KG1 (cell line): ENCODE results near the gene DUSP22.
"Not testable (repeated sequence)": the region's sequence is repeated elsewhere in the genome, so short reads cannot be mapped to it uniquely, and the experiment has no call there.

Experiments
- DNase-seq: peaks from one replicate; lab custom pipeline; 2025; lab: John Stamatoyannopoulos, UW

The DUSP22 gene

DNA sequence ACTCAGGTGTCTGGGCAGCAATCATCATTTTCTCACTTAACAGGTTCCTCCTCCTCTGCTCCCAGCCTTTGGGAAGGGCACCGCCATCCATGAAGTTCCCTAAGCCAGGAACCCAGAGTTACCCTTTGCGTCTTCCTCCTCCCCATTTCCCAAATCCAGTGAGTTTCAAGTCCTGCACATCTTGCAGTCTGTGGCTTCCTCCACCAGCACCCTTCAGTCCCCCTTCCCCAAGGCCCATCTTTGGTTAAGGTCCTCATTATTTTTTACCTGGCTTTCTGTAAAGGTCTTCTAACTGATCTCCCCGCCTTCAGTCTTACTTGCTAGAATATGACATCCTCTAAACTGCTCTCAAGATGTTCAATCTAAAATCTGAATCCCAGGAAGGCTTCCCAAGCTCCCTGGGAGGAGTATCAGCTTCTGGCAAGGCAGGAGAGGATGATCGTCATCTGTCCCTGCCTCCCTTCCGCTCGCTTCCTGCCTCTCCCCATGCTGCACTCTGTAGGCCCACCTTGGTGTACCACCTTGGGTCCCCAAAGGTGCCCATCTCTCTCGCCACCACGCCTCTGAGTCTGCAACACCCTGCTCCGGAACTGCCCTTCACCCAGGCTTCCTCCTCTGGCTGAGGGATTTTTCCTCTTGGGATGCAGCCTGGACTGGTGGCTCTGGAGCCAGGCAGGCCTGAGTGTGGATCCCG, 11.4 kb upstream of the DUSP22 start:
- DNase-seq = no peak

DNA sequence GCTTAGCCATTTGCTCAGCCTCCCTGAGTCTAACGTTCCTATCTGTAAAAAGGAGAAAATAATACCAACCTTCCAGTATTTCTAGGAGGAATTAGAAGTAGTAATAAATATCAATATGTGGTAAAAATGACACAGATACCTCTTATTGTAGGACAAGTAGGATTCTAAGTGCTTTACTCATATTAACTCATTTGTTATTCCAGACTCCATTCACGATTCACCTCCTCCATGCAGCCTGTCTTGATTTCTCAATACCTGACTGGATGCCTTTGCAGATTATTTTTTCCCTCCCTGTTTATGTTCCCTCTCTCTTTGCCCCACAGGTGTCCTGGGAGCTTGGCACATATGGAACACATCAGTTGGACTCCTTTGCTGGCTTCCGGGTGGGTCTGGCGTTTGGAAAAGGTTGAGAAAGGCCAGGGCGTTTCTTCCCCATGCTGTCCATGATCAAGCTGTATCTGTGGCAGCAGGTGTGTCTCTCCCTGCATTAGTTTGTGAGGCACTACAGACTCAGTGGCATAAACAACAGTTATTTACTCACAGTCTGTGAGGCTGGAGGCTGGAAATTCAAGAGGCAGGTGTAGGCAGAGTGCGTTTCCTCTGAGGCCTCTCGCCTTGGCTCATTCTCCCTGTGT, 10.7 kb upstream of the DUSP22 start:
- DNase-seq = no peak

DNA sequence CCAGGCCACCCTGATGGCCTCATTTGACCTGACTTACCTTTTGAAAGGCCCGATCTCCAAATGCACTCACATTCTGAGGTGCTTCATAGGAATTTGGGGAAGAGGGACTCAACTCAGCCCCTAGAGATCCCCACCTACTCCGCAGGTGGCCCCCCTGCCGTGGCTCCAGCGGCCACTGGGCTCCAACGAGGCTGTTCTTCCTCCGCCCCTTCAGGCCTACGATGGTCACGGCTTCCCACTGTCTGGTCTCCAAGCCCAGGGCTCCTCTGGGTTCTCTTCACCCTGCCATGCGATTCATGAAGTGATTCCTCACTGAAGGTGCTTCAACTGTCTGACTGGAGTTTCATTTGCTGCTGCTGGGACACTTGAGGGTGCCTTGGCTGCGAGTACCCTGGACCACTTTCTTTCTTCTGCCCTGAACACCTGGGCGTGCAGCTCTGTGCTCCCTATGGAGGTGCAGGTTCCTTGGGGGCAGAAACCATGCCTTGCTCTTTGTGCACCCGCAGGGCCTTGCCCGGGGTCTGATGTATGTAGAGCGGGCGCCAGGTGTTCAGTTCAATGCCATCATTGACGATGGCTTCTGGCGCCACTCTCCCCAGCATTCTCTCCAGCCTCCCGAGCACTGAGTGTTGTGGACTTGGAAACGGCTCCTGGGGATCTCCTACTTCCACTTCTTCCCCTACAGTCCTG, 10.0 kb upstream of the DUSP22 start:
- no peak for DNase-seq

DNA sequence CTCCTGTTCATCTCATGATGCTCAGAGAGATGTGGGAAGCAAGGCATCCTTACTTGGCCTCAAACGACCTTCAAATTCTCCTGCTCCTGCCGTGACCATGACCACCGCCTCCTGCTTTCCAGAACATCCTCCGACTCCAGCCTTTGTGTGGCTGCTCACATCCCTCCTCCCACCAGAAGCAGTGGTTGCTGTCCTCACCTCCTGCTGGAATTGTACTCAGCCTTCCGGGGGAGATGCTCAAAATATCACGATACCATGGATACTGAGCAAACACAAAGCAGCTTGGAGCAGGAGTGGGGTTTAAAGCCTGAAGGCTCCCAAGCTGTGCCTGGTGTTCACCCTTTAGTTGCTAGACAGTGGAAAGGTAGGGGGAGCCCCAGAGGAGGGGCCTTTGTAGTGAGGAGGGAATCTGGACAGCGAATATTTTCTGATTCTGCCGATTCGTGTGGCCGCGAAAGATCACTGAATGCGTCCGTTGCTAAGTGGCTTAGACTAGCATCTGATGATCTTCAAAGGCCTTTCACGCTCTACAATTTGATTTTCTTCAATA, 9.3 kb upstream of the DUSP22 start:
- DNase-seq = no peak

DNA sequence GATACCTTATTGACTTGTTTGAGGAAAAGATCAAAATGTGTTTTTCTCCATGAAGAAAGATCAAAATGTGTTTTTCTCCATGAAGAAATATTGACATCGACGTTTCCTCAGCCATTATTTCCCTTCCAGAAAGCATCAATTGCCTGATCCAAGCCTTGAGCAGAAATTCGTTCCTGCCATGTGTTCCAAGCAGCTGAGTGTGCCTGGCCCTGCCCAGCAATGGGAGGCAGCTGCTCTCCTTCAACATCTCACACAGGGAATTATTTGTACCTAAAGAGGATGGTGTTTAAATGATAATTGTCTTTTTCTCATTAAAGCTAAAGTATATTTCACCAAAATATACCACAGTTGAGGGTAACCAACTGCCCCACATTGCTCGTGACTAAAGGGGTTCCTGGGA, 7.8 kb upstream of the DUSP22 start:
- no peak for DNase-seq

DNA sequence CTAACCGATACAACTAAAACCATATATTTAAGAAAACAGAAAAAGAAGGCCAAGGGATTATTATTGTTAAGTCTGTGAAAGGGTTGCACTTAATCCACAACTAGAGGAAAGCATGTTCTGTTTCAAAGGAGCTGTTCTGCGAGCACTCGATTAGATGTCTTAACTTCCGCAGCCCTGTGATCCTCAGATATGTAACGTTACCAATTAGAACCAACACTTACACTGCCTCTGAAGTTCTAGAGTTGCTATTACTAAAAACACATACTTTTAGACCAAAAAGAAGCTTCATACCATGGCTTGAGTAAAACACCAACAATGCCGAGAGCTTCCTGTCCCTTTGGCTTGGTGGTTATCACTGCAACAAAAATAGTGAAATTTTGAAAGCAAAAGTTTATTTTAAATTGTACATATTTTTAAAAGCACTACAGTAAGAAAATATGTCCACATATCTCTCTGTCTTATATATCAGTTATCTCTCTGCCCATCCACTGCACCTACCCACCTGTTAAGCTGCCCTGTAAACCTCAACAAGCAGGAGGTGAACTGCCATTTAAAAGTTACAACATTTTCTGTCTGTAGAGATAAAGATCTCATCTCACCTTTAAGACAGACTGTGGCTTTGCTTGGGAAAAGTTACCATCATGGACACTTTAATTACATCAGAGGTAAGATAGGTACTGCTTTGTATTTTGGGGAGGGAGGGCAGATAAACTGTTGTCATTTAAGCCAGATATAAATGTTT, 7.1 kb upstream of the DUSP22 start:
- DNase-seq = no peak

DNA sequence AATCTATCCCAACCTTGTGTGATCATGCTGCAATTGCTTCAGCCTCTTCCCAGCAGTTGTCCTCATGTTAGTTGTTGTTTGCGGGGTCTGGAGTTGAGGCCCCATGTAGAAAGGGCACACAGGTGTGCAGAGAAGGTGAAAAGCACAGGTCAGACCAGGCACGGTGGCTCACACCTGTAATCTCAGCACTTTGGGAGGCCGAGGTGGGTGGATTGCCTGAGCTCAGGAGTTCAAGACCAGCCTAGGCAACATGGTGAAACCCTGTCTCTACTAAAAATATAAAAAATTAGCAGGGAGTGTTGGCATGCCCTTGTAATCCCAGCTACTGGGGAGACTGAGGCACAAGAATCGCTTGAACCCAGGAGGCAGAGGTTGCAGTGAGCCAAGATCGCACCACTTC, 6.4 kb upstream of the DUSP22 start:
- DNase-seq = not testable (repeated sequence)

DNA sequence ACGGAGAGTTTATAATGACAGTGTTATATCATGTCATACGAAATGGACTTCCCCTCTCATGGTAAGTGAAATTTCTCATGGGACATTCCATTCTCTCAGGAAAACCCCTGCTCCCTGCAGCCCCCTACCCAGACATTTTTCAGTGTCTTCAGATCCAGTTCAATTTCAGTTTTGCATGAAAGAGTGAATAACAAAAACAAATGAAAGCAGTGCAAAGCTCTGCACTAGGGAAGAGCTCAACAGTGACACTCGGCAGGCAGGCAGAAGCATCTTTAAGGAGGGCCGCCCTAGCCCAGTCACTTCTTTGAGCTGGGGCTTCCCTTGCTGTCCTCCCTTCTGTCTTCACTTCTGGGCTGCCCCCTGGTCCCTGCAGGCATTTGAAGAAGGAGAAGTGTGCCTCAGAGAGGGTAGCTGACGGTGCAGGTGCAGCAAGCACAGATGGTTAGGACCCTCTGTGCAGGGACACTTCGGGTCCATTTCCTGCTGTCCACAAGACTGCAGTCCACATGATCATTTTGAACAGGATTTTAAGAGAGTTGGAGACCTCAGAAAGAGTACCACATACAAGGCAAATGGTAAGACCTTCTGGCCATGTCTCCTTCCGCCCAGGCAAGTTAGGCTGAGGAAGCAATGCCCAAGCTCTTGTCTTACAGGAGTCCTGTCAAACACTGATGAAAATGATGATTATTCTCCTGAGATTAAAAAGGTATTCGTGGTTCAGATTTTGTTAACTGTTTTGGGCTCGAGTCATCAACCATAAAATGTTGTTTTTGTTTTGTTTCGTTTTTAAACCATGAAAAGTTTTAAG, 5.4 kb upstream of the DUSP22 start:
- DNase-seq = no peak

DNA sequence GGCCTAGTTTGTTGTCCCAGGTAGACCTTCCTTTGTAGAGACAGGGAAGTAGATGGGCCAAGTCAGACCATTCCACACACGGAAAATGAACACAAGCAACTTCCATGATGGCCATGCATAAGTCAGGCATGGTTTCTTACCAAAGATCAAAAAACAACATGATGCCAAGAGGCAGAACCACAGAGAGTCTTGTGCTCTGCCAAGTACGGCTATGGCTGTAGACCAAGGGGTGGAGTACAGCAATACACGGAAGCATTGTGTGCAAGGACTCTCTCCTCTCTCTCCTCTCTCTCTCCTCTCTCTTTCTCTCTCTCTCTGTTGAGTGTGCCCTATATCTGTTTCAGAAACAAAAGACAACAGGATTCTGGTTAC, 4.8 kb upstream of the DUSP22 start:
- no peak for DNase-seq

DNA sequence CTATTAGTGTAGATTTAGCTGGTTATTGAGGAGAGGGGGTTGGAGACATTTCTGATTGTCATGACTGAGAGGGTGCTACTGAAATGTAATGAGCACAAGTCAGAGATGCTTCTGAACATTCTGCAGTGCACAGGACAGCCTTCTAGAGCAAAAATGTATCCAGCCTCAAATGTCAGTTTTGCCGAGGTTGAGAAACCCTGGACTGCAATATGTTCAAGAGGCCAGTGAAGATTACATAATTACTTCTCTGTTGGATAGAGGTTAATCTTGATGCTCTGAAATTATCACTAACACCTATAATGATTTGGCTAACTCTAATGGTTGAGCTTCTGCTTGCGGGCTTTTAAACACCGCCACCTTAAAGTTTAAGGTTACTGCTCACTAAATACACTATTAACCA, 3.4 kb upstream of the DUSP22 start:
- DNase-seq = no peak

DNA sequence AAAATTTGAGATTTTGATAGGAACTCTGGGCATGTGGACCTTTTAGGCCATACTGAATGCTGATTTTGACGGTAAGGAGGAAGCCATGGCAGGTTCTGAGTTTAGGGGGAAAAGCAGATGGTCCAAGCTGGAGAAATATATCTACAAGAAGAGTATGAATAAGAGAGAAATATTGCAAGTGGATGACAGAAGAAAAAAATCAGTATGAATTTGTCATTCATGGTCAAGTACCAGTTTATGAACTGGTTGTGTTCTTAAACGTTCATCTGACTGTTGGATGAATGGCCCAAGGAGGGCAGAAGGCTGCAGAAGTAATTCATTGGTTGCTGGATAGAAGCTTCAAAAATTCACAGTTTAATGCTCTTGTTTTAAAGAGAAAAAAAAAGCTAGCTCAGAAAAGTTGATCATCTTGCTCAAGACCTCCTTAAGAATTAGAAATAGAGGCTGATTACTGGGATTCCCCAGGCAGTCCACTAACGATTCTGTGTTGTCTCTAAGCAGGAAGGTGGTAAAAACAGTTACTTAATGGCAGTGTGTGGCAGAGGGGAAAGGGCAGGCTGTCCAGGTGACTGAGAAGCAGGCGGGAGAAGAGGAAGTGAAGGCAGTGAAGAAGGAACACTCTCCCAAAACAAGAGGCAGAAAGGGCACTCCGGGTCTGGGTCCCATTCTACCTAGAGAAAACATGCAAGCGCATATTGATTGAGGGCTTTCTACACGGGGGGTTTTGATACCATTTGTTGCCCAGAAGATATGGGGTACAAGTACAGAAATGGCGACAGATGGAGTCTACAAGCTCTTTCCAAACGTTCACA, 2.0 kb upstream of the DUSP22 start:
- DNase-seq = no peak

DNA sequence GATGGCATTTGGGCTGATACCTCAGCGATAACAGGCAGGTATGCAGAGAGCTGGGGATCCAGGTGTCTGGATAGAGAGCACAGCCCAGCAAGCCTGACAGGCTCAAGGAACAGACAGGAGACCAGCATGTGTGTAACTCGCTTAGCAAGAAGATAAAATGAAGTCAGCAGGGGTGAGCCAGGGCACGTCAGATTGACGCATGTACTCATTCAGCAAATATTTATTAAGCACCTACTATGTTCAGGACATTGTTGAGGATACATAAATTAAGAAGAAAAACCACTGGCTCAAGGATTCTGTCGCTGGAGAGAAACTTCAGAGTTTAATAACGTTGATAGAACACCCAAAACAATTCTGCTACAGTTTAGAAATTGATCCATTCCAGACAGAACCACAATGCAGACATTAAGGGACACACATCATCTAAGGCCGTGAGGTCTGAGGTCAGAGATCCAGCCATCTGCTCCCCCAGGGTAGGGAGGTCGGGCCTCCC, 1.0 kb upstream of the DUSP22 start:
- DNase-seq = no peak

DNA sequence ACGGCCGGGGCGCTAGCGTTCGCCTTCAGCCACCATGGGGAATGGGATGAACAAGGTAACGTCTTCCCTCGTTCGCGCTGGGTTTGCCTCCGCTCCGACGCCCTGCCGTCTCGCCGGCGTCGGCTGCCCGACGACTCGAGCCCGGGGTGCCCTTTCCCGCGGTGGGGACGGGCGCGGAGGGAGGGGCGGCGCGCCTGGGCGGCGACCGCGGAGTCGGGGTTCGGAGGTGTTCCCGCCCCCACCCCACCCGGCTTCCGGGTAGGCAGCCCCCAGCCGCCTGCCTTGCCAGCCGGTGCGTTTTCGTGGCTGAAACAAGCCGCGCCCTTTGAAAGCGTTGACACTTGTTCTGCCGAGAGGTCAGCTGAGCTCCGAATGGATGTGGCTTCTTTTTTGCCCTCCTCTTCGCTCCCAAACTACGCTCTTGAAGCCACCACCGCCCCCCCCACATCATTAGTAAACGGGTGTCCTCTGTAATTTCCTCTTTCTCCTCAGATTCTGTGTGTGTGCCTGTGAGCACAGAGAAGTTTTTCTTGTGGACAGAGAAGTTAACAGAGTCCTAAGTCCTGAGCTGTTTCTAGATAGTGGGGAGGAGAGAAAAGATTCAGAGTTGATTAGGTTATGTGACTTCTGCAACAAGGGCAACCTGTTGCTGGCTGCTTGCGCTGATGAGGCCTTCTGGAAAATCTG, 362 bp downstream of the DUSP22 start:
- DNase-seq = no peak

DNA sequence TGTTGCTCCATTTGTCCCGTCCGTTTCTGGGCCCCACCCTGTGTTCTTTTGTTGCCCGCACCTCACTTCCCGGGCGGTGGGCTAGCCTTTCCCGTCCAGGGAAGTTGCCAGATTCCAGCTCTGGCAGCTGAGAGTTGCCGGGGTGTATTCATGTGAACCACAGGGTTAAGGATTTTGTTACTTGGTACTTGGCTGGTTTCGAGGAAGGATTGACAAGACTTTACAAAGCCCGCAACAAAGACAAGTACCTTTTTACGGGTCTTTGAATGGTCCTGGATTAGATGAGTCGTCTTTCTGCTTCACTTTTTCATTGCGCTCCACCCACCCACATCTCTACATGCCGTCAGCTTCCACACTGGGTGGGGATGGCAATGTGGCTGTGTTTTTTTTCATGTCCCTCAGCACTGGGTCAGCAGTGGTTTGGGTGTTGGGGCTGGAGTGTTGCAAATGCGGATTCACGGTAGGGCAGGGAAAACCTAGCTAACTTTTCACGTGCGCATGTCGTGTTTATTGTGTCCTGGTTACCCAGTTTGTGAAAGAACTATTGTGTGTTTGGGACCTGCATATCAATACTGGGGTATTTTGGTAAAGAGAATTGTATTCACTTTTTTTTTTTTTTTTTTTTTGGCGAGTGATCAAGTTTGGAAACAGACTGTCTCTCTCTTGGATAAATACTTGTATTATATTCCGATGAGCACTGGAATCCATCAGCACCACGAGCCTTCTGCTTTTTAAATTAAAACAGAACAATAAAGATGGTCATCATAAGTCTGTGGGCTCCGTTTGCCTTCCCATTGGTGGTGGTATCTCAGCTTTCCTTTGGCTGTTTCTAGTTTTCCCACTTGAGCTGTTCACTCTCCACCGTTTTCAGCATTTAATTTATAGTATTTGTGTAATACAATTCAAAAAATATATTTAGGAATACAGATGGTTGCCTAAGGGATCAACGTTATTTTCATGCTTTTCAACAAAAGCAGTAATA, 1.2 kb downstream of the DUSP22 start:
- DNase-seq = no peak

DNA sequence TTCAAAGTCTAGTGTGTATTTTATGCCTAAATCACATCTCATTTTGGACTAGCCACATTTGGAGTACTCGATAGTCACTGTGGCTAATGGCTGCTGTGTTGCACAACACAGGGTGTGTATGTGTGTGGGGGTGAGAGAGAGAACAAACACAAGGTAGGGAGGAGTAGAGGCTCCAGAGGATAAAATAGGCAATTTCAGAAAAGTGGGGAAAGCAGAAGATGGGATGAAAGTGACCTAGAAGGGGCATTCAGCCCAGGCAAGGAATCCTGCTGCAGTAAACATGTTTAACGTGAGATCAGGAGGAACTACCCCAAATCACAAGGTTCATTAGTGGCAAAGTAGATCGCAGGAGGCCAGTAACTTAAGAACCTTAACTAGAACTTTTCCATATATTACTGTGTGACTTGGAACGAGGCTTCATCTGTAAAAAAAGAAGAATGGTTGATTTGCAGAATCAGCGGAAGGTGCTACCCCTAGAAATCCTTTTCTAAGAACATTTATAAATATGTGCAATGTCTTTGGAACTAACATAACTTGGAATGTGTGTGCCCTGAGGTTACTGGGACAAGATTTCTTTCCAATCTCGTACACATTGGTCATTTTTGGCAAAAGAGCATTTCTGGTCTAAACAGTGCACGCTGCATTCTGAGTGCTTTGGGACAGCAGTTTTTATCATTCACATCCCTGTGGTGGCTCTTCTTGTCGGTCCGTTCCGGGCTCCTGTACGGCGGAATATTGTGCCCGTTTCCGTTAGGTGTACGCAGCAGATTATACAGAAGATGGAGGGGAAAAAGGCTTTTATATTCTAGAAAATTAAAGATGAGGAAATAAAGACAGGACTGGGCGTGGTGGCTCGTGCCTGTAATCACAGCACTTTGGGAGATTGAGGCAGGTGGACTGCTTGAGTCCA, 2.6 kb downstream of the DUSP22 start:
- no peak for DNase-seq

DNA sequence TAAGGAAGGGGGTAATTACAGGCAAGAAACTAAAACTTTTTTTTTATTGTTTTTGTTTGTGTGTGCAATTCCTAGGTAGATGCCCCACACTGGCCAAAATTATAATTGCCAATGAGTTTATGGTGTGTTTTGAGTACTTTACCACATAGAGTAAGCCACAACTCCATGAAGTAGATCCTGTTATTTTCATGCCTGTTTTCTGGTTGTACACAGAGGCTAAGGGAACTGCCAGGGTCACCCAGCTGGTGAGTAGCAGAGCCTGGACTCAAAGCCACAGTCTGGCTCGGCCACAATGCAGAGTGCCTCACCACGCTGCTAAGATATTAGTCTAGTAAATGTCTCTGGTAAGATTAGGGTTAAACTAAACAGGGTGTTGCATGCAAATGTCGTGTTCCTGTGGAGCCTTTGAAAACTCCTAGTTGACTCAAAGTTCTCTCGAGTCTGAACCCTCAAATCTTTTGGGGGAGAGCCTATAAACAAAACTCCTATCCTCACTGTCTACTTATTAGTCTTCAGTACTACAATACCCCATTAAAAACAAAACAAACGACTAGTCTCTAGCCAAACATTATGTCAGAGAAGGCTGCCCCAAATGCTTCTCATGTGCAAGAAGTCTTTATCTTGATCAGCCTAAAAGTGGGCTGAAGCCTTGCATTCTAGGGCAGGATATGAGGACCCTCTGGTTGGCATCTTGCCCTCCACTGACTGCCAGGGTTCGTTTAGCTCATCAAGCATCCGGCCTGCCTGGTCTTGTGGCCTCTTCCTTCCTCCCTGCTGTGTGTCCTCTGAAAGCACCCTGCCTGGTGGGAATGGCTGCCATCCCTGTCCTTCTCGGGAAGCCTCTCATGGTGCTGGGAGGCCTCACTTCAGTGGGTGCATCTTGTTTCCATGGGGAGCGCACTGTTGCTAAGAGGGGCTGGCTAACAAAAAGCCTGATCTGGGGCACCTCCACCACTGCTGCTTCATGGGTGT, 4.2 kb downstream of the DUSP22 start:
- DNase-seq = no peak
